ENCODE results near the gene CDC5L.

GRCh38 chr6:44487002-44487401 is 99.5 kb downstream of the CDC5L start:
- no peak for TF ChIP-seq CTCF (conservative IDR thresholded peaks at IDR 0.05; ENCODE audit: low read depth, low read length)
- no peak for TF ChIP-seq EZH2 (IDR thresholded peaks at IDR 0.05; ENCODE audit: borderline replicate concordance, low read depth, low read length, poor library complexity, severe bottlenecking)

Data from A673 (cell line).